HepG2 (cell line): ENCODE data around the gene DHX16. TPM values are rescaled to one million over a fixed set of nuclear protein-coding genes. Genes with fewer than 3 reads are reported as not detected.

Experiments
- AHDC1 ChIP-seq: sonication (generic); formaldehyde crosslinking; IDR thresholded peaks from 2 replicates; pipeline ENCODE4 v1.5.1; 2020; ENCODE audit warnings: mild to moderate bottlenecking, missing genetic modification reagents, borderline replicate concordance
- BATF2 ChIP-seq: sonication (generic); formaldehyde crosslinking; IDR thresholded peaks from 2 replicates; pipeline ENCODE4 v1.8.0; 2022; ENCODE audit warnings: mild to moderate bottlenecking, missing genetic modification reagents, moderate library complexity
- FOXC1 ChIP-seq: sonication (generic); formaldehyde crosslinking; IDR thresholded peaks from 2 replicates; pipeline ENCODE4 v1.8.0; 2022; ENCODE audit warnings: mild to moderate bottlenecking, missing genetic modification reagents, borderline replicate concordance
- GZF1 ChIP-seq: sonication (generic); formaldehyde crosslinking; IDR thresholded peaks from 2 replicates; pipeline ENCODE4 v1.5.1; 2020; ENCODE audit warnings: mild to moderate bottlenecking, missing genetic modification reagents
- KMT2B ChIP-seq: IDR thresholded peaks from 2 replicates; pipeline ENCODE4 v1.6.1; 2016; ENCODE audit warnings: missing genetic modification reagents, missing compliant biosample characterization
- MEIS2 ChIP-seq: sonication (generic); formaldehyde crosslinking; IDR thresholded peaks from 2 replicates; pipeline ENCODE4 v1.9.0; 2021; ENCODE audit warnings: mild to moderate bottlenecking, missing genetic modification reagents
- MIER2 ChIP-seq: IDR thresholded peaks from 2 replicates; pipeline ENCODE4 v1.6.1; 2016; ENCODE audit warnings: missing biosample characterization, missing genetic modification reagents
- MXD1 ChIP-seq: sonication (generic); formaldehyde crosslinking; IDR thresholded peaks from 2 replicates; pipeline ENCODE4 v1.4.0; 2020; ENCODE audit warnings: mild to moderate bottlenecking, missing genetic modification reagents
- NFATC3 ChIP-seq: sonication (generic); formaldehyde crosslinking; IDR thresholded peaks from 2 replicates; pipeline ENCODE4 v1.5.1; 2020; ENCODE audit warnings: mild to moderate bottlenecking, missing genetic modification reagents
- POLR2AphosphoS5 ChIP-seq: IDR thresholded peaks from 2 replicates; pipeline ENCODE4 v1.6.1; 2012; ENCODE audit warnings: low read depth, low read length
- SOX13 ChIP-seq, 3 experiments: fragments of 450-650 bp in 1 of 3; sonication (generic) in 1 of 3; formaldehyde crosslinking in 1 of 3; IDR thresholded peaks in 2 of 3; conservative IDR thresholded peaks in 1 of 3; 2 replicates each; pipeline versions ENCODE4 v1.5.0 to v1.6.1; 2016 to 2020; ENCODE audit warnings: antibody characterized with exemption in 1 of 3, mild to moderate bottlenecking in 1 of 3, missing compliant biosample characterization in 1 of 3, missing genetic modification reagents in 1 of 3, moderate library complexity in 1 of 3
- TP53 ChIP-seq: sonication (generic); formaldehyde crosslinking; conservative IDR thresholded peaks from 2 replicates; pipeline ENCODE4 v1.4.0; 2020; ENCODE audit warnings: missing genetic modification reagents
- TRIM22 ChIP-seq: fragments of 450-650 bp; IDR thresholded peaks from 2 replicates; pipeline ENCODE4 v1.6.1; 2017
- U2AF2 ChIP-seq: fragments of 200-400 bp; formaldehyde crosslinking; IDR thresholded peaks from 2 replicates; pipeline ENCODE4 v1.6.1; 2017; ENCODE audit warnings: low read depth, mild to moderate bottlenecking, low read length
- ZNF282 ChIP-seq: fragments of 450-650 bp; IDR thresholded peaks from 2 replicates; pipeline ENCODE4 v1.6.1; 2018; ENCODE audit not compliant: partially characterized antibody
- ZNF30 ChIP-seq: sonication (generic); formaldehyde crosslinking; IDR thresholded peaks from 2 replicates; pipeline ENCODE4 v1.5.0; 2020; ENCODE audit warnings: mild to moderate bottlenecking, missing genetic modification reagents
- ZNF644 ChIP-seq: IDR thresholded peaks from 2 replicates; pipeline ENCODE4 v1.6.1; 2016; ENCODE audit warnings: low read depth
- ZNF784 ChIP-seq: sonication (generic); formaldehyde crosslinking; IDR thresholded peaks from 2 replicates; pipeline ENCODE4 v1.5.1; 2020; ENCODE audit warnings: missing genetic modification reagents, mild to moderate bottlenecking, borderline replicate concordance
- ZNF839 ChIP-seq: sonication (generic); formaldehyde crosslinking; IDR thresholded peaks from 2 replicates; pipeline ENCODE4 v1.4.0; 2020; ENCODE audit warnings: missing genetic modification reagents, mild to moderate bottlenecking, borderline replicate concordance
- ZSCAN31 ChIP-seq: sonication (generic); formaldehyde crosslinking; IDR thresholded peaks from 2 replicates; pipeline ENCODE4 v1.5.0; 2020; ENCODE audit warnings: low read depth, mild to moderate bottlenecking, missing genetic modification reagents
- polyA plus RNA-seq, 8 experiments: library from polyadenylated mRNA; depleted of rRNA in 3 of 8; stranded (reverse) in 7 of 8; unstranded in 1 of 8; fragments of >200 nt; fragmentation: Illumina TruSeq in 4 of 8; extraction: Trizol in 4 of 8; gene quantifications; 2 replicates each; pipeline versions ENCODE4 v1.2.1 to v1.2.3, GENCODE V29; 2011 to 2016; ENCODE audit warnings: low read depth in 4 of 8, missing spikeins in 1 of 8, mixed read lengths in 1 of 8; ENCODE audit not compliant: insufficient read depth in 1 of 8
- total RNA-seq, 5 experiments: library from RNA; depleted of rRNA; stranded (reverse); fragments of >200 nt; fragmentation: Illumina TruSeq; extraction: Trizol; gene quantifications; 2 replicates each; pipeline ENCODE4 v1.2.3, GENCODE V29; 2016; ENCODE audit warnings: low read depth in 1 of 5

Gene DHX16
- total and polyA plus RNA-seq, 2 of the 13 experiments (the other 11 are each of a cell fraction or from before 2014, with no cell fraction given): 57.0 to 58.5 TPM

- TF ChIP-seq MXD1 (CRISPR knock-in tag) (no peak), ZSCAN31 (peak; percentile 86; the same call in 1 of the 2 replicates), AHDC1 (no peak), MEIS2 (peak; percentile 75; the same call in 1 of the 2 replicates), ZNF839 (CRISPR knock-in tag) (no peak), ZNF784 (CRISPR knock-in tag) (no peak), TRIM22 (no peak), GZF1 (CRISPR knock-in tag) (no peak; the same call in 1 of the 2 replicates), ZNF30 (CRISPR knock-in tag) (0 out of 2 replicates have a peak, but pooled peaks have one; percentile 19), FOXC1 (no peak; the same call in none of the 2 replicates), KMT2B (0 out of 2 replicates have a peak, but pooled peaks have one; percentile 28), ZNF282 (no peak), TP53 (CRISPR knock-in tag) (peak; percentile 74; the same call in 1 of the 2 replicates), U2AF2 (peak; percentile 53; the same call in 1 of the 2 replicates), BATF2 (no peak), POLR2AphosphoS5 (peak; percentile 99), ZNF644 (CRISPR knock-in tag) (no peak), NFATC3 (no peak), MIER2 (CRISPR knock-in tag) (no peak; the same call in 1 of the 2 replicates), SOX13 (IDR thresholded peaks at IDR 0.05) (peak; percentile 38), SOX13 (CRISPR knock-in tag; conservative IDR thresholded peaks at IDR 0.05 in 1 of 2, IDR thresholded peaks at IDR 0.05 in 1 of 2) (peak; percentile 57 to 98; a peak in 3 of 4 replicates)
Observed at GRCh38 chr6:30616811-30617564, 55.8 kb downstream of the DHX16 start, which contains the start of gene PPP1R10 (continued).
